Measurements from ENCODE around the gene KMT5B. TPM values are rescaled to one million over a fixed set of nuclear protein-coding genes. Genes with fewer than 3 reads are reported as not detected.

The KMT5B gene
- polyA plus RNA-seq, 1 donor, result 43.3 TPM

GRCh38 chr11:68120273-68121066, 92.6 kb downstream of the KMT5B start:
- no peak for DNase-seq (ENCODE audit: low read depth)

GRCh38 chr11:68118706-68119448, 94.2 kb downstream of the KMT5B start:
- no peak for DNase-seq (ENCODE audit: low read depth)

GRCh38 chr11:68117853-68118470, 95.1 kb downstream of the KMT5B start:
- DNase-seq (ENCODE audit: low read depth), result no peak

- DNase-seq (ENCODE audit: low read depth), result no peak
These were observed 96.1 kb downstream of the KMT5B start for GRCh38 chr11:68116974-68117373.

GRCh38 chr11:68116126-68116525, 97.0 kb downstream of the KMT5B start:
- no peak for DNase-seq (ENCODE audit: low read depth)

- DNase-seq (ENCODE audit: low read depth), result no peak
These were observed 97.8 kb downstream of the KMT5B start for GRCh38 chr11:68115285-68115684.

- DNase-seq (ENCODE audit: low read depth), result no peak
These were observed 99.1 kb downstream of the KMT5B start for GRCh38 chr11:68113986-68114385.

- no peak for DNase-seq (ENCODE audit: low read depth)
These were observed 105.4 kb downstream of the KMT5B start for GRCh38 chr11:68107689-68108088.

- DNase-seq (ENCODE audit: low read depth), result no peak
These were observed 106.7 kb downstream of the KMT5B start for GRCh38 chr11:68106165-68106940.

Other genes with a start within 250 kb of the KMT5B start
- 6.0 TPM for gene UNC93B1, start 209.2 kb downstream of the KMT5B start, polyA plus RNA-seq (ENCODE audit: insufficient read length)
- gene ALDH3B1, start 203.0 kb downstream of the KMT5B start, polyA plus RNA-seq (ENCODE audit: insufficient read length), result 11.8 TPM
- gene NDUFS8, start 182.6 kb downstream of the KMT5B start, polyA plus RNA-seq (ENCODE audit: insufficient read length), result 68.5 TPM
- 24.7 TPM for gene TCIRG1, start 174.3 kb downstream of the KMT5B start, polyA plus RNA-seq (ENCODE audit: insufficient read length)
- gene CHKA, start 91.9 kb downstream of the KMT5B start, polyA plus RNA-seq (ENCODE audit: insufficient read length), result 21.4 TPM
- 24.2 TPM for gene C11orf24, start 58.7 kb upstream of the KMT5B start, polyA plus RNA-seq (ENCODE audit: insufficient read length)
- gene LRP5, start 99.3 kb upstream of the KMT5B start, polyA plus RNA-seq (ENCODE audit: insufficient read length), result 51.4 TPM
- 61.9 TPM for gene PPP6R3, start 247.5 kb upstream of the KMT5B start, polyA plus RNA-seq (ENCODE audit: insufficient read length)

Measured in forelimb muscle (tissue), 1 donor.